ENCODE results near the gene DOK3. TPM values are rescaled to one million over a fixed set of nuclear protein-coding genes. Genes with fewer than 3 reads are reported as not detected.

DOK3 gene
- total RNA-seq, 1 donor from 2014 or later: 0.79 TPM

GRCh38 chr5:177483994-177484901 lies 25.4 kb downstream of the DOK3 start:
- DNase-seq (ENCODE audit: low read depth in 2 of 2): no peak

- DNase-seq (ENCODE audit: low read depth in 2 of 2): no peak
These were observed 26.6 kb downstream of the DOK3 start for GRCh38 chr5:177483042-177483441.

GRCh38 chr5:177482359-177482795 lies 27.2 kb downstream of the DOK3 start:
- no peak for DNase-seq (ENCODE audit: low read depth in 2 of 2)

- peak in 1 of 2 donors; percentile 58 for DNase-seq (ENCODE audit: low read depth in 2 of 2)
These were observed 29.9 kb downstream of the DOK3 start for GRCh38 chr5:177479774-177480173.

GRCh38 chr5:177478711-177479646 lies 30.6 kb downstream of the DOK3 start:
- no peak for DNase-seq (ENCODE audit: low read depth in 2 of 2)

- no peak for DNase-seq (ENCODE audit: low read depth in 2 of 2)
These were observed 31.7 kb downstream of the DOK3 start for GRCh38 chr5:177477701-177478477.

DNA sequence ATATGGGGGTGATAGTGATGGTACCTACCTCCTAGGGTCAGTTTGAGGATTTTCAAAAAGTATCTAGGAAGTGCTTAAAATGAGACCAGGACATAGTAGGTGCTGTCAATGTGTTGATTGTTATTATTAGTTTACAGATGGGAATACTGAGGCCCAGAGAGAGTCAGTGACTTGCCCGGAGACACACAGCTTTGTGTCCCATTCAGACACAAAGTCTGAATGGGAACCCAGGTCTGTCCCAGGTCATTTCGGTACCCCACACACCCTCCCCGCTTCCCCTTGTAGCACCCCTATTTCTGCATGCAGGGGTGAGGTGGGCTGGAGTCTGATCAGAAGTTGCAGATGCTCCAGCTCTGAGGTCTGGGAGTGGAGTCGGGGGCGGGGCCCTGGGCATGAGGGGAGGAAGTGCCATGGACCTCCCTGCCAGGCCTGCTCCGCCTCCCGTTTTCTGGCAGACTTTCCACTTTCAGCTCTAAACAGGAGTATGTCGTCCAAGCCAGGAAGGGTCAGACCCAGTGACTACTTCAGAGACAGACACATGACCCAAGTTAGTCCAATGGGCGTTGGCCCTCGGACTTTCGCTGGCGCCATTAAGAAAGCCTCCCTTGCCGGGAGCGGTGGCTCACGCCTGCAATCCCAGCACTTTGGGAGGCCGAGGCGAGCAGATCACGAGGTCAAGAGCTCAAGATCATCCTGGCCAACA lies 32.9 kb downstream of the DOK3 start:
- peak in 1 of 2 donors; percentile 91 for DNase-seq (ENCODE audit: low read depth in 2 of 2)

GRCh38 chr5:177475563-177476427 lies 33.8 kb downstream of the DOK3 start:
- DNase-seq (ENCODE audit: low read depth in 2 of 2): no peak

- no peak for DNase-seq (ENCODE audit: low read depth in 2 of 2)
These were observed 34.6 kb downstream of the DOK3 start for GRCh38 chr5:177474846-177475562.

DNA sequence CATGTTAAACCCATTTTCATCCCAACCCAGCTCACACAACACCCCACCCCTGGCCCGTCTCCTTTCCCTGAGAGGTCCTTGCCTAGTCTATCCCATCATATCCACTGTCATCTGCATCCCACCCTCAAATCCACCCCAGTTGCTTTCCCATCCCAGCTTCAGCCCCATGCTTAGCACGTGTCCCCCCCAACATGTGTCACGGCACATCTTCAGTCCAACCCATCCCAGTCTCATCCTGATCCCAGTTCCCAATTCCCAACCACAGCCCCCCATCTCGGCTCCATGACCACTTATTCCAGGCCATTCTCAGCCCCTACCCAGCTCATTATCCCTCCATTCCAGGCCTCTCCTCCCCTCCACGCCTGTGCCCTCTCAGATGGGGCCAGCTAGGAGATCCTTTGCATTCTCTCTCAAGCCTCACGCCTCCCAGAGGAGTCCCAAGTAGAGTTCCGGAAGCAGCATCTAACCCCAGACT lies 35.6 kb downstream of the DOK3 start:
- no peak for DNase-seq (ENCODE audit: low read depth in 2 of 2)

- DNase-seq (ENCODE audit: low read depth in 2 of 2): peak; percentile 59 to 69
These were observed 36.1 kb downstream of the DOK3 start, which contains the start of gene DBN1 for GRCh38 chr5:177473443-177474001. TSS of gene DBN1 (minus strand) at chr5:177473634. CDS start at chr5:177473521, 113 bp downstream.

- peak; percentile 46 to 63 for DNase-seq (ENCODE audit: low read depth in 2 of 2)
These were observed 36.9 kb downstream of the DOK3 start for GRCh38 chr5:177472460-177473442.

DNA sequence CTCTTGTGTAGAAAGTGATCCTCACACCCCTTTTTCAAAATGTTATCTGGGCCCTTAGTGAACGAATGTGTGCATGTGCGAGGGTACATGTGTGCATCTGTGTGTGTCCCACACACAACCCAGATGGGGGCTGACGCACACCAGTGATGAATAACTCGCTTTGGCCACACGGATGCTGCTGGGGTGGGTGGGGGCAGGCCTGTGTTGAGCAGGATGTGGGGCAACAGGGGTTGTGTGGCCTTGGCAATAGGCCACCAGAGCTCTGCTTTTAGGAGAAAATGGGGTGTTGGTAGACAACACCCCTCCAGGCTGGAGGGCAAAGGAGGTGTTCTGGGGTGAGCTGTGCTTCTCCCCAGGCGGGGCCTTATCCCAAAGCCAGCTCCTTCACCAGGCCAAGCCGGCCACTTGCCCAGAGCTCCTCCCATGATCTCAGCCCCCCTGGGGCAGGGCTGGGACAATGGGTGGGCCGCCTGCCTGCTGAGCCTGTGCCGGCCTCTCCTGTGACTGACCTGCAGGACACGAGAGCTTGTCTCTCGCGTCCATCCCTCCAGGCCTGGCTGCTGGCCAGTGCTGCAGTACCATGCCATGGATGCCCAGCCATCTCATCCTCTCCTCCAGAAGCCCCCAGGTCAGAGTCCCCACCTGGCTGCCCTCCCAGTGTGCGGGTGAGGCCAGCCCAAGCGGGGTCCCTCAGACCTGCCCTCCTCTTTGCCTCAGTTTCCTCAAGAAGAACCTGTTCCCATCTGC lies 37.8 kb downstream of the DOK3 start:
- peak; percentile 53 to 66 for DNase-seq (ENCODE audit: low read depth in 2 of 2)

- DNase-seq (ENCODE audit: low read depth in 2 of 2): peak in 1 of 2 donors; percentile 58
These were observed 38.7 kb downstream of the DOK3 start for GRCh38 chr5:177470759-177471536.

DNA sequence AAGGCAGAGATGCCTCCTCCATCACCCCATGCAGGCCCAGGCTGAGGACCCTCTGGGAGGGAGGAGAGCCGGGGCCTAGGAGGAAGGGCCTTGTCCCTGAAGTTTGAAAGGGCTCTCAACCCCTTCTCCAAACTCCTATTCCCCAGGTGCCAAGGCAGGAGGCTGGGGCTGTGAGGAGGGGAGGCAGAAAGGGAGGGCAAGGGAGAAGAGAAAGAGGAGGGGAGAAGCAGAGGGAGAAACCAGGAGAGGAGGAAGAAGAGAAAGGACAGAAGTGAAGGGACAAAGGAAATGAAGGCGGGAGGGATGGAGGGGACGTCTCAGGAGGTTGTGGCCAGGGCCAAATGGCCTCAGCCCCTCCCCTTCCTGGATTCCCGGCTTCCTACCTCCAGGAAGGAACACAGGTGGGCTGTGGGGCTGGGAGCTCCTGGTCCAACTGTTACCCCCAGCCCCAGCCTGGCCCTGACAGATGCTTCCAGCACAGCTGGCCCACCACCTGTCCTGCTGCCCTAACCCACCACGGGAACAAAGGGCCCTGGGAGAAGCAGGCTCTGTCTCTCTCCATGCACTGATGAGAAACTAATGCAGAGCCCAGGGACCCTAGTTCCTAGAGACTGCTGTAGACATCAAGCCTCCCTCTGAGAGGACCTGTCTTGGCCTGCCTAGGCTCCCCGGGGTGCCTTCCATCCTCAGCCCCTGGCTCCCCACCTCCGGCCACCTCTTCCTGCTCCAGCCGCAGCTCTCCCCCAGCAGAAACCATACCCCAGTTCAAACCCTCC lies 39.7 kb downstream of the DOK3 start:
- DNase-seq (ENCODE audit: low read depth in 2 of 2): no peak

Data from lung microvascular endothelial cell (primary cell).